Activated CD8-positive, alpha-beta memory T cell treated with anti-CD3 and anti-CD28 coated beads for 1 hour (primary cell): ENCODE results near the gene ACVRL1.
A peak's percentile ranks its signal among the peaks of the same experiment; 100 is the strongest.

Experiments
- DNase-seq, 2 donors: peaks; one replicate each; pipeline ENCODE4 v3.0.0-alpha.2; 2020; ENCODE audit warnings: low read depth in 1 of 2; ENCODE audit errors: extremely low read depth in 1 of 2

ACVRL1 gene

DNA sequence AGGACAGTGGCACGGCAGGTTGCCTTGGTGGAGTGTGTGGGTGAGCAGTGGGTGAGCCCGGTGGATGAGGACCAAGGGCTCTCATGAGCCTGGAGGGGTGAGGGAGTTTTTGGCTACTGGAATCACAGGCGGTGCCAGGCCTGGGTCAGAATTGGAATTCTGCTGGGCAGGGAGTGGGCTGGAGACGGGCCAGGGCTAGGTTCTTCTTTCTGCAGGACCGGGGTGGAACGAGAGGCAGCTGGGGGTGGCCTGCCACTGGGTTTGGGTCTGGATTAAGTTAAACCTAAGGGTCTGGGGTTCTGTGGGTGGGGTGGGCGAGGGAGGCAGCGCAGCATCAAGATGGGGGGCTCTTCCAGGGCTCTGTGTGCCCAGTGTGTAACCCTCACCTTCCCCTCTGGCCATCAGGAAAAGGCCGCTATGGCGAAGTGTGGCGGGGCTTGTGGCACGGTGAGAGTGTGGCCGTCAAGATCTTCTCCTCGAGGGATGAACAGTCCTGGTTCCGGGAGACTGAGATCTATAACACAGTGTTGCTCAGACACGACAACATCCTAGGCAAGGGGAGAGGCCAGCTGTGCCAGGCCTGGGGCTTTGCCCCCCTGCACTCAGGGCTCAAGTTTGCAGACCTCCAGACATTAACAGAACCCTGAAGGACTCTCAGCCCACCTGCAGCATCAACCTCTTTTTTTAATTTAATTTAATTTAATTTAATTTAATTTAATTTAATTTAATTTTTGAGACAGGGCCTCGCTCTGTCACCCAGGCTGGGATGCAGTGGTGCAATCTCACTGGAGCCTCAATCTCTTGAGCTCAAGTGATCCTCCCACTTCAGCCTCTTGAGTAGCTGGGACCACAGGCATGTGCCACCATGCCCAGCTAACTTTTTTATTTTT is 7.0 kb downstream of the ACVRL1 start:
- no peak for DNase-seq

DNA sequence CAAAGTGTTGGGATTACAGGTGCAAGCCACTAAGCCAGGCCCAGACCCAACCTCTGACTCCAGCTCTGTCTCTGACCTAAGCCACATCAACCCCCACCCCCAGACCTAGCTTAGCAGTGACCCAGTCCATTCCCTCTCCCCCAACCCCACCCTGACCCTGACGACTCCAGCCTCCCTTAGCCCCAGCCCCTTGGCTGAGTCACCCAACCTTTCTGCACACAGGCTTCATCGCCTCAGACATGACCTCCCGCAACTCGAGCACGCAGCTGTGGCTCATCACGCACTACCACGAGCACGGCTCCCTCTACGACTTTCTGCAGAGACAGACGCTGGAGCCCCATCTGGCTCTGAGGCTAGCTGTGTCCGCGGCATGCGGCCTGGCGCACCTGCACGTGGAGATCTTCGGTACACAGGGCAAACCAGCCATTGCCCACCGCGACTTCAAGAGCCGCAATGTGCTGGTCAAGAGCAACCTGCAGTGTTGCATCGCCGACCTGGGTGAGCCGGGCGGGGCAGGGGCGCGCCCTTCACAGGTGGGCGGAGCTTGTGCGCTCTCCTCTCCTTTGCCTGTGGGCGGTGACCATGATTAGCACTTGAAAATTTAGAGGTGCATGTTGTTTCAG is 7.8 kb downstream of the ACVRL1 start:
- no peak for DNase-seq

DNA sequence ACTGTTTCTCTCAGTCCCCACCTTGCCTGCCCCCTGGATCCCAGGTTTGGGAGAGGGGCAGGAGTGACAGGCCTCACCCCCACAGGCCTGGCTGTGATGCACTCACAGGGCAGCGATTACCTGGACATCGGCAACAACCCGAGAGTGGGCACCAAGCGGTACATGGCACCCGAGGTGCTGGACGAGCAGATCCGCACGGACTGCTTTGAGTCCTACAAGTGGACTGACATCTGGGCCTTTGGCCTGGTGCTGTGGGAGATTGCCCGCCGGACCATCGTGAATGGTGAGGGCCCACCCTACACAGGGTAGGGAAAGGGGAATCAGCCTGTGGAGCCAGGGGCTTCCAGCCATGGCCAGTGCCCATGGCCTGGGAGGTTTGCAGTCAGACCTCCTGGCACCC is 8.6 kb downstream of the ACVRL1 start:
- no peak for DNase-seq

DNA sequence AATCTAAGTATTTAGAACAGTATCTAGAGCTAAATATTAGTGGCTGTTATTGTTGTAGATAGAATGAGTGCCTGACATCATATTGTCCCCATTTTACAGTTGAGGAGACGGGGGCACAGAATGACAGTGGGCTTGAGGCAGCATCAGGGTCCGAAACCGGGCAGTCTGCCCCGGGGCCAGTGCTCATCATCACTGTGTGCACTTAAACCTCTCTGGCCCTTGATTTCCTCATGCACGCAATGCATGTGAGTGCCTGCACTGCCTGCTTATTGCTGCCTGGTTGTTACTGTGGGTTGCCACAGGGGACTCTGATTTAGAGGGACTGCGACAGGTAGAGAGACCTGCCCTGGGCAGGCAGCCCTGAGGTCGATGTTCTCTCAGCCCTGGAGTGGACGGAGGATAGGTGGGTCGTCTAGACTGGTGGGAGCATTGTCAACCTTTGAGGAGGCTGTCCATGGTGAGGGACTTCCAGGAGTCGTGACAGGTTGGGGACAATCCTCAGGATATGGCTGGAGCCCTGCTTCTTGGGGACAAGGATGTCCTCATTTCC is 9.8 kb downstream of the ACVRL1 start:
- DNase-seq: no peak

DNA sequence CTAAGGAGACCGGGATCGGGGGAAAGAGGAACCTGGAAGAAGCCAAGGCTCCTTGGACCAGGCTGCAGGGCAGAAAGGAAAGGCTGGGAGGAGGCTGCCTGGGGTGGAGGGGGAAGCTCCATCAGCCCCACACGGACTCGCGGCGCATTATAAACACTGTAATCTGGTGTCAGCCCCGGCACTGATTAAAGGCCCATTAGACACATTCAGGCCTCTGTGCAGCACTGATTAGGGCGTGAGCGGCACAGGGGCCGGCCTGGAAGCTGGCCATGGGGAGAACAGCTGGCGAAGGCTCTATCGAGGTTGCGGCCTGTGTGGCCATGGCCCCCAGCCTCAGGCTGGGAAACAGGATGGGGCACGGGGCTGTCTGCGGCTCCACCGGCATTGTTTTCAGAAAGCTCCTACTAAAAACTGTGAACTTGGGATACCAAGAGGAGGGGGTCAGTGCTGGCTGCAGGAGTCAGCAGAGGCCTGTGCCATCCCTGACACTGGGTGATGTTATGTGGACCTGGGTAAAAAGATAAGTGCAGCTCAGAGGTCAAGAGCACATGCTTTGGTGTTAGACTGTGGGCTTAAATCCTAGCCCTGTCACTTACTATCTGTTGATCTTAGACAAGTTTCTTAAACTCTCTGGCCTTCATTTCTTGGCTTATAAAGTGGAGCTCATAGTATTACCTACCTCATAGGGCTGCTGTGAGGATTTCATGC is 10.6 kb downstream of the ACVRL1 start:
- DNase-seq: no peak

DNA sequence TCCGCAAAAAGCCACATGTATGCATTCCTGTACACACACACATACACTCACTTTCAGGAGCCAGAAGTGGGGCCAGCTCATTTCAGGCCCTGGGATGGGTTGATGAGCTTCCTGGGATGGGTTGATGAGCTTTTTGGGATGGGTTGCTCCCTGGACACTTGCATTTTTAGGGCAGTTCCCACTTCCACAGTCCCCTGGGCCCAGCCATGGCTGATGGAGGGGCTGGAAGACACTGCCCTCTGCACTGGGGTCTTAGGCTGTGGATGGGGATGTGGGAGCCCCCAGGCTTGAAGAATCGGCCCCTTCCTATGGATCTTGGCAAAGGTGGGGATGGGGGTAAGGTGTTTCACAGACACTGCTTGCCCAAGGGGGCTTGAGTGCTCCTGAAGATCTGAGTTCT is 12.7 kb downstream of the ACVRL1 start:
- no peak for DNase-seq

DNA sequence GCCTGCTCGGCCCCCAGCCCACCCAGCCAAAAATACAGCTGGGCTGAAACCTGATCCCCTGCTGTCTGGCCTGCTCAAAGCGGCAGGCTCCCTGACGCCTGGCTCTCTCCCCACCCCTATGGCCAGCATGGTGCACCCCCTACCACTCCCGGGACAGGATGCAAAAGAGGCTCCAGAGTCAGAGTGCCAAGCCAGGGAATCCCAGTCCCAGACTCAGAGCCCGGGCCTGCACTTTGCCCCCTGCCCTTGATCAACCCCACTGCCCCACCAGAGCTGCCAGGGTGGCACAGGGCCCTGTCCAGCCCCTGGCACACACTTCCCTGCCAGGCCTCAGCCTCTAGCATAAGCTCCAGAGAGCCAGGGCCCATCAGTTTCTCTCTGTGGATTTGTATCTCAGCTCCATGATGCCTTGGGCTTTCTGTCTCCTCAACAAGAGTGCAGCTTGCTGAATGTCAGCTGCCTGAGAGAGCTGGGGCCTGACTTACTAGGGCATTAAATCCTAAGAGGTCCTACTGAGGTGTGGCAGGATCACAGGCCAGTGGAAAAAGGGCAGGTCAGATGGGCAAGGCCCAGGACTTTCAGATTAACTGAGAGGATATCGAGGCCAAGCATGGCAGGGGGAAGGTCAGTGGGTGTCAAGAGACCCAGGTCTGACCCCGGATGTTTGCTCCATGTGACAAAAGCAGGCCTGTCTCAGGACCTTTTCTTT is 13.9 kb downstream of the ACVRL1 start:
- no peak for DNase-seq

DNA sequence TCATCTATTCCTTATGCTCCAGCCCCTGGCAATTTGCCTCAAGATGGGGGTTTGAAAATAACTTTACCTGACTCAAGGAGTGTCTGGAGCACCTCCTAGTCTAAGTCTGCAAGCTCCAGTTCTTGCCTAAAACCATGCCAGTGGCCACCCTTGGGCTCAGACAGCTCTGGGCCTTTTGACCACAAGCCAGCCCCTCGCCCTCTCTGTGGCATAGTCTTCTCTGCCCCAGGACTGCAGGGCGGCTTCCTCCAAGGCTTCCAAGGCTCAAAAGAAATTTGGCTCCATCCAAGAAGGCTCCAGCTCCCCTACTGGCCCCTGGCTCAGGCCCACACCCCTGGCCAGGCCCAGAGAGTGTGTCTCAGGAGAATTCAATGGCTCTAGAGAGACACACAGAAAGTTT is 14.8 kb downstream of the ACVRL1 start:
- no peak for DNase-seq

DNA sequence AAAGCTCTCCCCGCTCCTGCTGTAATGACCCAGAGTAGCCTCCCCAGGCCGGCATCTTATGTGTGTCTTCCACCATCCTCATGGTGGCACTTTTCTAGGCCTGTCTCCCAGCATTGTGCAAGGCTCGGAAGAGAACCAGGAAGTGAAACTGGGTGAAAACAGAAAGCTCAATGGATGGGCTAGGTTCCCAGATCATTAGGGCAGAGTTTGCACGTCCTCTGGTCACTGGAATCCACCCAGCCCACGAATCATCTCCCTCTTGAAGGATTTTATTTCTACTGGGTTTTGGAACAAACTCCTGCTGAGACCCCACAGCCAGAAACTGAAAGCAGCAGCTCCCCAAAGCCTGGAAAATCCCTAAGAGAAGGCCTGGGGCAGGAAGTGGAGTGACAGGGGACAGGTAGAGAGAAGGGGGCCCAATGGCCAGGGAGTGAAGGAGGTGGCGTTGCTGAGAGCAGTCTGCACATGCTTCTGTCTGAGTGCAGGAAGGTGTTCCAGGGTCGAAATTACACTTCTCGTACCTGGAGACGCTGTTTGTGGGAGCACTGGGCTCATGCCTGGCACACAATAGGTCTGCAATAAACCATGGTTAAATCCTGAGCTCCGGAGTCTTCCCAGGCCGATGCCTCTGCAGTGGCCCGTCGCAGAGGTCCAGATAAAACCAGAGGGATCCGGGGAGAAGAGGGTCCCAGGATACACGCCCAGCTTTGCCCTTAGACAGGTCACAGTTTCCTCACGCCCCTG is 15.6 kb downstream of the ACVRL1 start:
- no peak for DNase-seq

DNA sequence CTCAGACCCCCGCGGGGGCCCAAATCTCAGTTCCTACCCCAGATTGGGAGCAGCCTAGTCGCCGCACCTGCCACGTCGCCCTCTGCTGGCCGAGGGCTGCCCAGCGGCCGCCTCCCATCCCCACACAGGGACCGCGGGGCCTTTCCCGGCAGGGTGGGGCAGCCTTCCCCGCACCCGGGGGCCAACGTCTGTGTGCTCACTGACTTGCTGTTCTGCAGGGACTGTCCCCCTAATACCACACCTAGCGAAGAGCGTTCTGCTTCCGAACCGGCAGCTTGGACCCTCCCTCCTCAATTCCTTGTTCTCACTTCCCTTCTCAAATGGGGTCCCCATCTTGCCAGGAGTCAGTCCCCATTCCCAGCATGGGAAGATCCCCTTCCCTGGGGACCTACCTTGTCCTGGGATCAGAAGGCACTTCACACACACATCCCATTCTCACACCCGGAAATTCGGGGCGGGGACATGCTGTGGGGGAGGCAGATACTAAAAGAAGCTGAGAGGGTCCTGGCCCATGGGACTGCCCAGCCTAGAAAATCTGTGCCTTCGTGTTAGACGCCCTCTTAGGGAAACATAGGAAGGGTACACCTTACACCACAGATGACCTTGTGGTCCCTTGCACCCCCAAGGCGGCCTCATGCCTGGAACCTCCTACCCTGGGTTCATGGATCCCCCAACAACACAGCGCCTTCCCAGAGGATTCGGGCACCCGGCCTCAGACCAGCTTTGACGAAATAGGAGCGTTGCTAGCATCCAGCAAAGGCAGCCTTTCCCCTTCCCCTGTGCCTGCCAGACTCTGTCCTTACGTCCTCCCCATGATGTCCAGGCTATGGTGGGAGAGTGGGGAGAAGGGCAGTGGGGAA is 16.4 kb downstream of the ACVRL1 start:
- DNase-seq: peak in 1 of 2 donors; percentile 48

DNA sequence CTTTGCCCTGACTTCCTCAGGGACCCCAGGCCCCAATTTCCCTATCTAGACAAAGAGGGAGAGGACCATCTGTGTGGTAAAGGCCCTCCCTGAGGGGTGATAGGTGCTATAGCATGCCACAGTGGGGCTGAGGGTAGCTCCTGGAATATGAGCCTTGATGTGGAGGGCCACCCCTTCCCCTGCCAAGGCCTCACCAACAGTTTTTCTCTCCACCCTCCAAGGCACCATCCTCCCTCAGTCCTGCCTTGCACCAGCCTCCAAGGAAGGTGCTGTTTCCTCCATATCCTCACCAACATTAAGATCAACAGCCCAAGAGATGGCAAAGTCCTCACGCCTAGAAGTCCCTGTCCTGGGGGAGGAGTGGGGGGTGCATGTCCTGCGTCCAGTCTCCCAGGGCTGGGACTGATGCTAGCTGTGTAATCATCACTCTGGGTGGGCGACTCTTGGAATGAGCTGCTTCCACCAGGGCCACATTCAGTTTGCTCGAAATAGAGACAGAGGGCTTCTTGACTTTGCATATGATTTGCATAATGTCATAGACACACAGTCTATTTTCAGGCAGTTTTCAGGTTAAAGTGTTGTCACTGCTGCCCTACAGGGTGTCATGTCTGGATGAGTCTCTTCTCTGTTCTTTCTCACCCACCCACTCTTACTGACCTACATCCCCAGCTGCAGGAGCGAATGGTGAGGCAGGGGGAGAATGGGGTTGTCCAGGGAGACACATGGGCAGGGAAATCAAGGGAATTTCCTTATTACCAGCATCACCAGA is 17.4 kb downstream of the ACVRL1 start:
- no peak for DNase-seq

DNA sequence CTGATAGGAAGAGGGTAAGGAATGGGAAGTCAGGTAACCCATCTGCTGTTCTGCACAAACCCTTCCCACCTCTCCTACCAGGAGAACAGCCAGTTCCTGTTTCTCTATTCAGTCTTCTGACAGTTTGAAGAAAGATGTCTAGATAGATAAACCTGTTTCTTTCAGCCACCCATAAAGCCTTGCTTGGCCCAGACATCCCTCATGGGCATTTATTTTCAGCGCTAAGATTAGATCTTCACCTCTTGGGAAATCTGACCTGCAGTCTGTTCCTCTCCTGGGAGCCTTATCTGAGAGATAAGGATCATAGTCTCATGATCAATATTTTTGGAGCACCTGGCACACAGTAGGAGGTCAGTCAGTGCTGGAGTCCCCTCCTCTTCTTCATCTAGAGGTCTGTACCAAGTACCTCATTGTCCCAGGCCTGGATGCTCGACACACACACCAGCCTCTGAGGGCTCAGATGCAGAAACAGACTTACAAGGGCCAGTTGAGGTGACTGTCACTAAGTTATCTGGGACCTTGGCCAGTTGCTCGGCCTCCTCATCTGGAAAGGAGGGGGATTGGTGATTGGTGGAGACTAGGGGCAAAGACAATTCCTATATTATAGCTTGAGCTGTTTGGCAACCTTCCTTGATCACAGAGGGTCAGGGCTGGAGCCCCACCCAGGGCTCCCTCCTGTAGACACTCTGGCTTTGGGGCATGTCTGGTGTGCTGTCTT is 18.2 kb downstream of the ACVRL1 start:
- DNase-seq: no peak

DNA sequence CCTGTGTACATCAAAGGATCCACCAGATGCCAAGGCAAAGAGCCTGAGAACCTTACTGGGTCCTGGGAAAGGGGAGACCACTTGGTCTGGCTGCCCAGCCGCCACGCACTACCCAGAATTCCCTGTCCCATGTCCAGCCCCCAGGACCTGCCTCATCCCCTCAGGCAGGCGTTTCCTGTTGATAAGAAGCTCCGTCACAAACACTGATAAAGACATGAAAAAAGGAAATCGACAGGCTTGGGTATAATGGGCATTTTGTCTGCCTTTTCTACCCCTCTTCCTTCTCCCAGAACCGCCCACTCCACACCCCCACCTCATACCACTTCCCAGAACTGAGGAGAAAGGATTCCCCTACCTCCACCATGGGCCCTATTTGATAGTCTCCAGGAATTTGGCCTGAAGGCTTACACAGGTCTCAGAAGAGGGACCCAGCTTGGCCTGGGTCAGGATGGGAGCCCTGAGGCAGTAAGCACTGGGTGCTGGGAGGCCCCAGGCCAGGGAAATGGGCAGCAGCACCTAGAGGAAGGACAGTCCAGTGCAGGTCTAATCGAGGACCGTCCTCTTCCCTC is 18.8 kb downstream of the ACVRL1 start:
- DNase-seq: no peak

DNA sequence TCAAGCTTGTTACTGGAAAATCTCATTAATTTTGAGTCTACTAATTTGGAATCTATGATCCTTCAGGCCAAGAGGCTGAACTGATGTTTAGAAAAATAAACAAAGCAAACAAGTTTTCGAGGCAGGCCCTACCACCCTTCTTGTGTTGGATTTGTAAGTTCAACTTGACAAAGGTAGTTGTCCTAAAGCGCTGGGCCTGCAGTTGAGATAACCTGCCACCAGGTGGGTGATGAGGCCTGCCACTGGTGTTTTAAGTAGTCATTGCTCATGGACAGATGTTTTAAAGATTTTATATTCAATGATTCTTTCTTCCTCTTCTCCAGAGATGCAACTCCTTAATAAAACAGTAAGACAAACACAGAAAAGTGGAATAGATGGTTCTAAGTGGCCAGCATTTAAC is 19.4 kb downstream of the ACVRL1 start:
- peak in 1 of 2 donors; percentile 21 for DNase-seq

DNA sequence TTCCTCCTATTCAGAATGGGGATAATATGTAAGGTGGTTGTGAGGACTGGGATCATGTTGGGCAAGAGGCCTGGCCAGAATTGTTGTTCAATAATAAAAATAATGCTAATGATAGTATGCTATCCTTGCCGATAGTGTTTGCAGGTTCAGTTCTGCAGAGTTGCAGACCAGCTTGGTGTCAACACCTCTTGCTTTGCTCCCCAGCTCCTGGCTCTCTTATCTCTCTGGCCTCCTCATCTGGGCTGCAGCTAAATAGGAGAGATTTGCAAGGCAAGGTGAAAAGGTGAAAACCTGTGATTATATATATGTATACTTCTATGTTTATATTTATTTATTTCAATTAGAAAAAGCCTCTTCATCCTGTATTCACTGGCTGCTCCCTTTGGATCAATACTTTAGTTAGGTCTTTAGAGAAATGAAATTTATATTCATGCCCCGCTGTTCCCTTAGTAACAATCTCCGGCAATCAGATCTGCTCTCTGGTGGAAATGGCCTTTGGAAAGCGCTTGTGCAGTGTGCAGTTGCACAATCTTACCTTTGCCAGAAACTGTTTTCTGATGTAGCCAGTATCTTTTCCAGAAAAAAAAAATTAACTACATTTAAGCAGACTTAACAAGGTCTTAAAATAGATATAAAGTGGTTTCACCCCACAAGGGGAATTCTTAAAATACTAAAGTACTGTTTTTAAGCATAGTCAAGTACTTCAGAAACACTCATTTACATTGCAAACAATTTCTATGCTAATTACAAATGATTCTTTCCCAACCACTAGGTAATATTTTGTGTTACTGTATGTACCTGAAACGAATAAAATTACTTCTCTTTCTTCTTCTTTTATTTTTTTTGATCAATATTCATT is 25.1 kb downstream of the ACVRL1 start:
- DNase-seq: no peak

DNA sequence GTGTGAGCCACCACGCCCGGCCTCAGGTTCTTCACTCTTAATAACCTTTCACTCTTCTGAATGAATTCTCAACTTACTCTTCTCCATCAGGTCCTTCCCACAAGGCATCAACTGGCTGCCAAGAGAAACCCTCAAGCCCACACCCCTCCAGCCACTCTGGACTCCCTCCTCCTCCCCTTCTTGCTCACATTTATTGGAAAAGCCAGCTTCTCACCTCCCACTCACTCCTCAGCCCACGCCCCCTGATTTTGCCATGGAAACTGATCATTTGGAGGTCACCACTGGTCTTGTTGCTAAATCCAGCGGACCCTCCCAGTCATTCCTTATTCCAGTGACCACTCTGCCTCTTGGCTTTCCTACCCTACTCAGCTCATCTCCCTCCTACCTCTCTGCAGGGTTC is 26.8 kb downstream of the ACVRL1 start:
- no peak for DNase-seq

DNA sequence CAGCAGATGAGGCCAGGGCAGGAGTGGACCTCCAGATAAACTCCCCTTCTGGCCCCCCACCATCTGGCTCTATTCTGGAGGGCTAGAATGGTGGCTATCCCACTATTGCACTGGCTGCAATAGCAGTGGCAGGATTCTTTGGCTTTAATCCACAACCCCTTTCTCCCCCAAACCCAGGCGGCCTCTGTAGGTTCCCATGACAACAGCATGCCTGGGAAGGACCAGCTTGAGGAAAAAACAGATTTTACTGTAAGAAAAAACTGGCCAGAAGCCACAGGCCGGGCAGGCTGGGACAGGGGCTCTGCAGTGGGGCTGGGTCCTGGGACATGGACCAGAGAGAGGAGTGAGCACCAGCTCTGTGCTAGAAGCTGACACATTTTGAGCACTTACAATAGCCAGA is 30.6 kb downstream of the ACVRL1 start:
- no peak for DNase-seq
